HL-60 (cell line): ENCODE measurements around the gene RPS19BP1.

Experiments
- DNase-seq, 2 experiments: peaks; one replicate each; pipeline ENCODE4 v3.0.0-alpha.2; 2010 to 2020; ENCODE audit warnings: low read depth in 1 of 2, low spot score in 1 of 2
- H3K27ac ChIP-seq: fragments of 250-450 bp; sonication (Bioruptor Pico); replicated peaks from 2 replicates; pipeline ENCODE4 v1.5.1; 2020; ENCODE audit warnings: mild to moderate bottlenecking, moderate library complexity
- H3K27me3 ChIP-seq: fragments of 250-450 bp; sonication (Bioruptor Pico); 2 replicates; pipeline ENCODE4 v1.5.1; 2021; ENCODE audit warnings: mild to moderate bottlenecking, moderate library complexity; ENCODE audit not compliant: insufficient read depth, poor library complexity, severe bottlenecking
- H3K4me3 ChIP-seq: replicated peaks from 2 replicates; pipeline ENCODE4 v1.5.1; 2011; ENCODE audit warnings: mild to moderate bottlenecking, control low read depth, low read length; ENCODE audit not compliant: insufficient read depth
- GABPA ChIP-seq: IDR thresholded peaks from 2 replicates; pipeline ENCODE4 v1.6.1; 2012; ENCODE audit warnings: low read depth
- POLR2AphosphoS5 ChIP-seq: IDR thresholded peaks from 2 replicates; pipeline ENCODE4 v1.6.1; 2012; ENCODE audit warnings: low read depth
- SPI1 ChIP-seq: IDR thresholded peaks from 2 replicates; pipeline ENCODE4 v1.6.1; 2012; ENCODE audit warnings: low read depth, mild to moderate bottlenecking, borderline replicate concordance
- TF ChIP-seq, protein P1 (sequence below): IDR thresholded peaks from one replicate; pipeline ENCODE4 v1.5.1; 2011; ENCODE audit warnings: low read length, control low read depth, inconsistent platforms; ENCODE audit not compliant: insufficient read depth
- TF ChIP-seq, protein P2 (sequence below): IDR thresholded peaks from 2 replicates; pipeline ENCODE4 v1.6.1; 2012; ENCODE audit warnings: low read depth; ENCODE audit not compliant: insufficient replicate concordance

RPS19BP1 gene

DNA sequence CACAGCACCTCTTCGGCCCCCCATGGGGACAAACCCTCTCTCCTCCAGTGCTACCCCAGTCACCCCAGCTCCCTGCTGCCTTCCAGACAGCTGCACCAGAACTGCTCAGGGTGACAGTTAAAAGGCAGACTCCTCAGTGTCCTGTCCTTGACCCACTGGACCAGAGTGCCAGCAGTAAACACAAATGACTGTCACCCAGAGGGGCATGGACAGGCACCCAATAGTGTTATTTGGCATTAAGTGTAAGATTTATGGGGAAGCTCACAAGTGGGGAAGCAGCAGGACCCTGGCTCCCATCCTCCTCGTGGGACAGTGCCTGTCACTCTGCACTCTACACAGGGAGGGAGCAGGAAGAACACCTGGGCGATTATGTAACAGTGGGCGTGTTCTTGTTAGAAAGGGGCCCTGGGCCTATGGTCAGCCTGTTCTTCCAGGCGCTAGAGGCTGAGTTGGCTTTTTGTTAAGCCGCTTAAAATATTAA, 5.0 kb downstream of the RPS19BP1 start:
- DNase-seq, result peak; percentile 56 to 69
- TF ChIP-seq, protein P1, sequence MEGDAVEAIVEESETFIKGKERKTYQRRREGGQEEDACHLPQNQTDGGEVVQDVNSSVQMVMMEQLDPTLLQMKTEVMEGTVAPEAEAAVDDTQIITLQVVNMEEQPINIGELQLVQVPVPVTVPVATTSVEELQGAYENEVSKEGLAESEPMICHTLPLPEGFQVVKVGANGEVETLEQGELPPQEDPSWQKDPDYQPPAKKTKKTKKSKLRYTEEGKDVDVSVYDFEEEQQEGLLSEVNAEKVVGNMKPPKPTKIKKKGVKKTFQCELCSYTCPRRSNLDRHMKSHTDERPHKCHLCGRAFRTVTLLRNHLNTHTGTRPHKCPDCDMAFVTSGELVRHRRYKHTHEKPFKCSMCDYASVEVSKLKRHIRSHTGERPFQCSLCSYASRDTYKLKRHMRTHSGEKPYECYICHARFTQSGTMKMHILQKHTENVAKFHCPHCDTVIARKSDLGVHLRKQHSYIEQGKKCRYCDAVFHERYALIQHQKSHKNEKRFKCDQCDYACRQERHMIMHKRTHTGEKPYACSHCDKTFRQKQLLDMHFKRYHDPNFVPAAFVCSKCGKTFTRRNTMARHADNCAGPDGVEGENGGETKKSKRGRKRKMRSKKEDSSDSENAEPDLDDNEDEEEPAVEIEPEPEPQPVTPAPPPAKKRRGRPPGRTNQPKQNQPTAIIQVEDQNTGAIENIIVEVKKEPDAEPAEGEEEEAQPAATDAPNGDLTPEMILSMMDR, result no peak
- TF ChIP-seq POLR2AphosphoS5, result peak; percentile 22; the same call in 1 of the 2 replicates
- Histone ChIP-seq H3K27ac (peak overlapping the region; percentile 83), H3K4me3 (no peak overlapping the region), H3K27me3 (no peaks in the 10 kb centered on the region)

DNA sequence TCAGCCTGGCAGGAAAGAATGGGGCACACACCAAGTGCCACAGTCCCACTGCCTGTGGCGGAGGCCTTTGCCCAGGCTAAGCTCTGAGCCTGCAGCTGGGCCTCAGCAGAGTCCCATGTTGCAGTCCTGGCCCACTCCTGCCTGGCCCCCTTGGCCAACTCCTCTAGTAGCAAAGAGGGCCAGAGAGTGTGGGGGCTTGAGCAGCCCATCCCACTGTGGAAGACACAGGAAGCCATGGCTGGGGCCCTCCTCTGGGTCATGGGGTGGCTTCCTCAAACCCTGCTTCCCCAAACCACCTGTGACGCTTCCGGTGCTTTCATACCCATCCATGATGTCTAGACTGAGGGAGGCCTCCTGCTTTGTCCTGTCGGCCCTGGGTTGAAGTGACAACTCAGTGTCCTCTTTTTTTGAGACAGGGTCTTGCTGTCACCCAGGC, 5.8 kb downstream of the RPS19BP1 start:
- Histone ChIP-seq H3K27ac (peak overlapping the region; percentile 83), H3K27me3 (no peaks in the 10 kb centered on the region), H3K4me3 (no peak overlapping the region)
- DNase-seq, result peak; percentile 70 to 89
- TF ChIP-seq, protein P2, sequence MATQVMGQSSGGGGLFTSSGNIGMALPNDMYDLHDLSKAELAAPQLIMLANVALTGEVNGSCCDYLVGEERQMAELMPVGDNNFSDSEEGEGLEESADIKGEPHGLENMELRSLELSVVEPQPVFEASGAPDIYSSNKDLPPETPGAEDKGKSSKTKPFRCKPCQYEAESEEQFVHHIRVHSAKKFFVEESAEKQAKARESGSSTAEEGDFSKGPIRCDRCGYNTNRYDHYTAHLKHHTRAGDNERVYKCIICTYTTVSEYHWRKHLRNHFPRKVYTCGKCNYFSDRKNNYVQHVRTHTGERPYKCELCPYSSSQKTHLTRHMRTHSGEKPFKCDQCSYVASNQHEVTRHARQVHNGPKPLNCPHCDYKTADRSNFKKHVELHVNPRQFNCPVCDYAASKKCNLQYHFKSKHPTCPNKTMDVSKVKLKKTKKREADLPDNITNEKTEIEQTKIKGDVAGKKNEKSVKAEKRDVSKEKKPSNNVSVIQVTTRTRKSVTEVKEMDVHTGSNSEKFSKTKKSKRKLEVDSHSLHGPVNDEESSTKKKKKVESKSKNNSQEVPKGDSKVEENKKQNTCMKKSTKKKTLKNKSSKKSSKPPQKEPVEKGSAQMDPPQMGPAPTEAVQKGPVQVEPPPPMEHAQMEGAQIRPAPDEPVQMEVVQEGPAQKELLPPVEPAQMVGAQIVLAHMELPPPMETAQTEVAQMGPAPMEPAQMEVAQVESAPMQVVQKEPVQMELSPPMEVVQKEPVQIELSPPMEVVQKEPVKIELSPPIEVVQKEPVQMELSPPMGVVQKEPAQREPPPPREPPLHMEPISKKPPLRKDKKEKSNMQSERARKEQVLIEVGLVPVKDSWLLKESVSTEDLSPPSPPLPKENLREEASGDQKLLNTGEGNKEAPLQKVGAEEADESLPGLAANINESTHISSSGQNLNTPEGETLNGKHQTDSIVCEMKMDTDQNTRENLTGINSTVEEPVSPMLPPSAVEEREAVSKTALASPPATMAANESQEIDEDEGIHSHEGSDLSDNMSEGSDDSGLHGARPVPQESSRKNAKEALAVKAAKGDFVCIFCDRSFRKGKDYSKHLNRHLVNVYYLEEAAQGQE, result no peak
- TF ChIP-seq GABPA (no peak), POLR2AphosphoS5 (peak; percentile 10; the same call in 1 of the 2 replicates), SPI1 (peak; percentile 71; the same call in 1 of the 2 replicates)
- TF ChIP-seq, protein P1, result no peak

DNA sequence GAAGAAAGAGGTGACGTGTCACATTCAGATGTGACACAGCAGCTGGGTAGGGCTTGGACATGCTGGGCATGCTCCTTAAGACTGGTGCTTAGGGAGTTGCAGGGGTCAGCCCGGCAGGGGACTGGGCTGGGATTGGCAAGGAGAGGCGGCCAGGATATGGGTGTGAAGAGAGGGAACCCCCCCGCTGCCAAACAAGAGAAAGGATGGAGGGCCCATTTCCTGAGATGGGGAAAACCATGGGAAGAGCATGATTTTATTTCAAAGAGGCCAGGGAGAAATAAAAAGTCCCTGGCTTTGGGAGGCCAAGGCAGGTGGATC, 6.9 kb downstream of the RPS19BP1 start:
- Histone ChIP-seq H3K27me3 (no peaks in the 10 kb centered on the region), H3K27ac (peak overlapping the region; percentile 83; the same call in 1 of the 2 replicates), H3K4me3 (no peak overlapping the region)
- TF ChIP-seq, protein P1, result no peak
- TF ChIP-seq POLR2AphosphoS5, result peak; percentile 21; the same call in 1 of the 2 replicates
- DNase-seq, result no peak

DNA sequence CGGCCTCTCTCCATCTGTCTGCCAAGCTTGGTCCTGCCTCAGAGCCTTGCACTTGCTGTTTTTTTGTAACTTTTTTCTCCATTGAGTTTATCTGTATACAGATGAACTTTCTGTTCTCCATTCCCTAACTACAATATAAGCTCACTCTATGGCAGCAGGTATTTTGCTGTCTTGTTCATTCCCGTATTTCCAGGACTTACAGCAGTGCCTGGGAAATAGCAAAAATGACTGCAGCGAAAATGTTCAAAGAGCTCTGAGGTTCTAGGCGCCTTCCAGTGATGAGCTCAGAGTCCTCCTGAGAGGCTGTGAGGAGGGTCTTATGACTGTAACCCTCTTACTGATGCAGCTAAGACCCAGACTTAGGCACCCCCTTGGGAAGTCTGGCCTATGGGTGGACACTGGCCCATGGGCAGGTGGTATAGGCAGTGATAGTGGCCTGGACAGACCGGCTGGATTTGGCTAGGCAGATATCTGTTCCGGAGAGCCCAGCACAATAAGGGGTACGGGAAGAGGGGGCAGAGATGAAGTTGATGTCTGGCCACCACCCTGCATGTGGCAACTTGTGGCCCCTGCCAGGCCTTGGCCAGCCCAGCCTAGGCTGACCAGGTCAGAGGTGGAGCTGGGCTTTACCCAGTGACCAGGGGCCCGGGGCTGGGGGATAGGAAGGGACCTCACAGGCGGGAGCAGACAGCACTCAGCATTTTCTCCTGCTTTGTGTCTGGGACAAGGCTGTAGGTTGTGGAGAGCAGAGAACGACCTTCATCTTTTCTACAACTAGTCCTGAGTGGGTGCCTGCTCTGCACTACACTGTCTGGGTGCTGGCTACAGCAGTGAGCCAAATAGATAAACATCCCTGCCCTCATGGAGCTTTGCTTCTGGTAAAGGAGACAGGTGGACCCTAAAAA, 7.5 kb downstream of the RPS19BP1 start:
- no peak for TF ChIP-seq SPI1
- peak; percentile 56; the same call in 1 of the 2 replicates for TF ChIP-seq POLR2AphosphoS5
- H3K27ac ChIP-seq, result 0 out of 2 replicates have a peak overlapping the region, but pooled peaks have one; percentile 5
- H3K4me3 ChIP-seq, result no peak overlapping the region
- H3K27me3 ChIP-seq, result no peaks in the 10 kb centered on the region
- no peak for DNase-seq

DNA sequence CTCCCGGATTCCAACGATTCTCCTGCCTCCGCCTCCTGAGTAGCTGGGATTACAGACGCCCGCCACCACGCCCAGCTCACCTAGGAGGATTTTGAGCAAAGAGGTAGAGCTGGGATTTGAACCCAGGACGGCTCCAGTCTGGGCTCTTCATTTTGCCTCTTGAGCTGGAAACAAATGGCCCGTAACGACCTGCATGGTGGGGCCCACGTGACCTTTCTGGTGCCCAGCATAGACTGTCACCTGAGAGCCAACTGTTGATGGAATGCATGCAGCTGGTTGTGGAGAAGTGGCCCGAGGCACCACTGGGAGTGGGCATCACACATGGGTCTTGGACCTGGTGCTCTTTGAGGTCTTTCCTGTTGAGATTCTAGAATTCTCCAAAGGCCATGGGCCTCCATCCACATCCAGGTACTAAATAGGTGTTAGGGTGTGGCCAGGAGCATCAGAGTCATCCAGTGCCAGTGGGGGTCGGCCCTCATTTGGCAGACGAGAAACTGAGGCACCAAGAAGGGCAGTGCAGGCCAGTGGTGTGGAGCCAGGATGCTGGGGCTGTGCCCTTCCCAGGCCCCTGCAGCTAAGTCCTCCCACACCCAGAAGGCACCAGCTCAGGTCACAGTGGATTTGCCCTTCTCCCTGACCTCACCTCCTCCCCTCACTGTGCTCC, 8.3 kb downstream of the RPS19BP1 start:
- H3K4me3 ChIP-seq, result no peak overlapping the region
- no peak overlapping the region for H3K27ac ChIP-seq
- TF ChIP-seq, protein P2, result no peak
- peak; percentile 53; the same call in 1 of the 2 replicates for TF ChIP-seq POLR2AphosphoS5
- DNase-seq, result peak in 1 of 2 experiments; percentile 14
- no peaks in the 10 kb centered on the region for H3K27me3 ChIP-seq
